DMS79 treated with DMSO at 0.1 percent for 48 hours (cell line): ENCODE data around the gene ENTPD6.
"Not testable (repeated sequence)": the region's sequence is repeated elsewhere in the genome, so short reads cannot be mapped to it uniquely, and the experiment has no call there.

ENCODE experiments used
- DNase-seq: peaks from one replicate; lab custom pipeline; 2025; lab: John Stamatoyannopoulos, UW

Gene ENTPD6

GRCh38 chr20:25257130-25257529 lies 61.6 kb downstream of the ENTPD6 start:
- no peak for DNase-seq

GRCh38 chr20:25257756-25258475 lies 62.4 kb downstream of the ENTPD6 start:
- DNase-seq: no peak

GRCh38 chr20:25258476-25258805 lies 62.9 kb downstream of the ENTPD6 start:
- DNase-seq: no peak

GRCh38 chr20:25258828-25259227 lies 63.3 kb downstream of the ENTPD6 start:
- no peak for DNase-seq

GRCh38 chr20:25259358-25259757 lies 63.8 kb downstream of the ENTPD6 start:
- DNase-seq: no peak

GRCh38 chr20:25259788-25260254 lies 64.3 kb downstream of the ENTPD6 start:
- no peak for DNase-seq

GRCh38 chr20:25260770-25261437 lies 65.4 kb downstream of the ENTPD6 start:
- DNase-seq: not testable (repeated sequence)

- DNase-seq: no peak
These were observed 73.7 kb downstream of the ENTPD6 start for GRCh38 chr20:25269057-25269832.

- no peak for DNase-seq
These were observed 74.3 kb downstream of the ENTPD6 start for GRCh38 chr20:25269833-25270170.

- no peak for DNase-seq
These were observed 75.3 kb downstream of the ENTPD6 start for GRCh38 chr20:25270829-25271251.

- no peak for DNase-seq
These were observed 76.1 kb downstream of the ENTPD6 start for GRCh38 chr20:25271486-25272222.

GRCh38 chr20:25272223-25273000 lies 76.9 kb downstream of the ENTPD6 start:
- no peak for DNase-seq

- no peak for DNase-seq
These were observed 77.5 kb downstream of the ENTPD6 start for GRCh38 chr20:25273046-25273445.

- DNase-seq: no peak
These were observed 78.2 kb downstream of the ENTPD6 start for GRCh38 chr20:25273541-25274358.

GRCh38 chr20:25274481-25274880 lies 79.0 kb downstream of the ENTPD6 start:
- DNase-seq: no peak

GRCh38 chr20:25274891-25275812 lies 79.6 kb downstream of the ENTPD6 start:
- no peak for DNase-seq

GRCh38 chr20:25275813-25276532 lies 80.5 kb downstream of the ENTPD6 start:
- DNase-seq: no peak
